GM19238 (cell line): ENCODE data around the gene ASAP2.

Source experiments
- DNase-seq: peaks from one replicate; pipeline ENCODE4 v3.0.0; 2011; ENCODE audit warnings: low spot score; ENCODE audit not compliant: insufficient read length

ASAP2 gene

DNA sequence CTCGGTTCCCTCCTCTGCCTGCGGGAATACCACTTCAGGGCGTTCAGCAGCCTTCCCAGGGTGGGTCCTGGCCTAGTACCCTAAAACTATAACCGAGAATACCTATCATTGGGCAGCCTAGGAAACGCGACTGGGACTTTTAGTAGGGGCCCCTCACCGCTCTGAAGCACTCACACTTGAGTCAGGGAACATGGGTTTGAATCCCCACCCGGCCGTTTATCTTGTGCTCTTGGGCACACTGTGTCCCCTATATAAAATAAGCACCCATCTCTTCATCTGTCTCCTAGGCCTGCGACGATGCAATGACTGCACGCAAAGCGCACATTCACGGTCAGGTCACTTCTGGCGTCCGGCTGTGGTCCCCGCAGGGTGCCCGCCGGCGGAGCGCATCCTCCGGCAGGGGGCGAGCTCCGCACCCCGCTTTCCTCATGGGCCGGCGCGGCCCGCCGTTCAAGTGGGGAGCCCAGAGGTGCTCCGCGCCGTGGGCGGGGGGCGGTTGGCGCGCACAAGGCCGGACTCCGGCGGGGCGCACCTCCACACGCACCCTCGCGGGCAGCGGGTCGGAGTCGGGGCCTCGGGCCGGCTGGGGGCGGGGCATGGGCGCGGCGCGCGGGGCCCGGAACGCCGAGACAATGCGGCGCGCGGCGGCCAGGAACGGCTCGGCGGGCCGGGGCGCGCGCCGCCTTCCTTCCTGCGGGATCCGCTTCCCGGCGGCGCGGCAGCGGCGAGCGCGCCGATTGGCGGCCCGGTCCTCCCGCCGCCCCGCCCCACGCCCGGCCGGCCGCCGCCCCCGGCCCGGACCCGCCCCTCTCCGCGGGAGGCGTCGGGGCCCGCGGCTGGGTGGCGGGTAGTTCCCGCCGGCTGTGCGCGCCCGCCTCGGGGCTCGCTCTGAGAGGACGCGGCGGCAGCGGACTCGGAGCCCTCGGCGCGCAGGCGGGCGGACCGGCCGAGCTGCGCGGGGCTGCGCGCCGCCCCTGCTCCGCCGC, at the start of gene ASAP2:
Gene ASAP2 (plus strand): TSS at position 850 of the 986 bp plus-strand sequence. CDS start 293 bp downstream, outside the sequence.
- DNase-seq, result peak; percentile 62

DNA sequence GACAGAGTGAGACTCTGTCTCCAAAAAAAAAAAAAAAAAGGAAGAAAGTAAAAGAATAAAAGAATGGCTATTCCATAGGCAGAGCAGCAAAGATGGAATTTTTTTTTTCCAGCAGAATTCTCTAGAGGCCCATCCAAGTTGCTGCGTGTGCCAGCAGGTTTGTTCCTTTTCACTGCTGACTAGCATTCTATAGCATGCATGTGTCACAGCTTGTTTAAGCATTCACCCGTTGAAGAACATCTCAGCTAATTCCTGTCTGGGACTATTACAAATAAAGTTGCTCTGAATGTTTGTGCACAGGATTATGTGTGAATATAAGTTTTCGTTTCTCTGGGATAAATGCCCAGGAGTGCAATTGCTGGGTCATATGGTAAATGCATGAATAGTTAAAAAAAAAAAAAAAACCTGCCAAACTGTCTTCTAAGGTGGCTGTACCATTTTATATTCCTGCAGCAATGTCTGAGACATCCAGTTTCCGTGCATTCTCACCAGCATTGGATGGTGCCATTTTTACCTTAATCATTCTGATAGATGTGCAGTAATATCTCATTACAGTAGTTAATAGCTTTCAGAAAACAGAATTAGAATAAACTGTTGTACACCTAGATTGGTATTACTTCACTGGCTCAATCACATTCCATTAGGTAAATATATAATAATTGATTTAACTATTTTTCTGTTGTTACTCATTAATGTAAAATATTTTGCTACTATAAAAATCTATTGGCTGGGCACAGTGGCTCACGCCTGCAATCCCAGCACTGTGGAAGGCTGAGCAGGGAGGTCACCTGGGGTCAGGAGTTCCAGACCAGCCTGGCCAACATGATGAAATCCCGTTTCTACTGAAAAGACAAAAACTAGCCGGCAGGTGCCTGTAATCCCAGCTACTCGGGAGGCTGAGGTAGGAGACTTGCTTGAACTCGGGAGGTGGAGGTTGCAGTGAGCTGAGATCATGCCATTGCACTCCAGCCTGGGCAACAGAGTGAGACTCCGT, 47.5 kb upstream of the ASAP2 start:
- DNase-seq, result no peak

DNA sequence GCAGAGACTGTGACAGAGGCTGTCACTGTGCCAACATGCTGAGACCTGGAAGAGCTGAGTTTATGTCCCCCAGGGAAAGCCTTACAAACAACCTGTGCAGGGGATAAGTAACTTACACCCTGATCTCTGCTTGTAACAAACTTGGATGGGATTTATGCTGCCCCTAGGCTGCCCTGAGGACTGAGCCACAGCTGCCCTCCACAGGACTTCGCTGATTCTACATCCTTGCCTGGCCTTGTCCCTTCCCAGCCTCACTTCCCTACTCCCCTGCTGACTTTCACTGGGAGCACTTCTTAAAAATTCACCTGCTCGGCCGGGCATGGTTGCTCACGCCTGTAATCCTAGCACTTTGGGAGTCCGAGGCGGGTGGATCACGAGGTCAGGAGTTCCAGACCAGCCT, 45.9 kb upstream of the ASAP2 start:
- no peak for DNase-seq

DNA sequence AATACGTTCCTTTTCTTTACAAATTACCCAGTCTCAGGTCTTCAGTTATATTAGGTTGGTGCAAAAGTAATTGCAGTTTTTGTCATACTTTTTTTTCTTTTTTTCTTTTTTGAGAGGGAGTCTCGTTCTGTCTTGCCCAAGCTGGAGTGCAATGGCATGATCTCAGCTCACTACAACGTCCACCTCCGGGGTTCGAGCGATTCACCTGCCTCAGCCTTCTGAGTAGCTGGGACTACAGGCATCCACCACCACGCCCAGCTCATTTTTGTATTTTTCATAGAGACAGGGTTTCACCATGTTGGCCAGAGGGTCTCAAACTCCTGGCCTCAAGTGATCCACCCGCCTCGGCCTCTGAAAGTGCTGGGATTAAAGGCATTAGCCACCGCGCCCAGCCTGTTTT, 43.8 kb upstream of the ASAP2 start:
- no peak for DNase-seq

DNA sequence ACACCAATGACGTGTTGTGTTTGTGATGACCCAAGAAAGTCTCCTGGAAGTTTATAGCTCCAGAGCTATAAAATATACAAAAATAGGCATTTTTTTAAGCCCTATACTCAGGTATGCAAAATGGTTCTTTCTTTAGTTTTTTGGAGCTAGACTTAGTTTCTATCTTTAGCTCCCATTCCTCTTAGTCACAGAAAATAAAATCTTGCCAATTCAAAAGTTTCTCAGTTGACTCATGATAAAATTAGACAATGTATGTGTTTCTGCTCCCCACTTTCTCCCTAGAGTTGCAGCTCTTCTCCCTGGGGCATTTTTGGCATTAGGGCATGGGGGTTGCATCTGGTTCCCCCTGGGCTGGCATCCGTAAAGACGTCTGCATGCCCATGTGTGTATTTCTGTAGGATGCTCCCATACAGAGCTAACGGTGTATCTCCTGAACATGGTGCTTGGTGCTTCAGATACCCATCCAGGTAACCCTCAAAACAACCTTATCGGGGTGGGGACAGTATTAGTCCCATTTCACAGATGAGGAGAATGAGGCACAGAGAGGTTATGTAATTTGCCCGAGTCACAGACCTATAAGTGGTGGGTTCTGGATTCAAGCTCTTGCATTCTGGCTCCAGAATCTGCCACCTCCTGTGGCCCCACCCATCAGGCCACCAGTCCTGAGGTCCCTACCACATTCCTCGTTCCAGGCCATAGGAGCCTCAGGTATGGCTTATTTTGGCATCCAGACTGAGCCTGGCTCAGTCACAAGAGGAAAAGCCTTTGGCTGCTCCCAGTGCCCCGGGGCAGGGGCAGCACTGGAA, 43.1 kb upstream of the ASAP2 start:
- DNase-seq, result no peak

DNA sequence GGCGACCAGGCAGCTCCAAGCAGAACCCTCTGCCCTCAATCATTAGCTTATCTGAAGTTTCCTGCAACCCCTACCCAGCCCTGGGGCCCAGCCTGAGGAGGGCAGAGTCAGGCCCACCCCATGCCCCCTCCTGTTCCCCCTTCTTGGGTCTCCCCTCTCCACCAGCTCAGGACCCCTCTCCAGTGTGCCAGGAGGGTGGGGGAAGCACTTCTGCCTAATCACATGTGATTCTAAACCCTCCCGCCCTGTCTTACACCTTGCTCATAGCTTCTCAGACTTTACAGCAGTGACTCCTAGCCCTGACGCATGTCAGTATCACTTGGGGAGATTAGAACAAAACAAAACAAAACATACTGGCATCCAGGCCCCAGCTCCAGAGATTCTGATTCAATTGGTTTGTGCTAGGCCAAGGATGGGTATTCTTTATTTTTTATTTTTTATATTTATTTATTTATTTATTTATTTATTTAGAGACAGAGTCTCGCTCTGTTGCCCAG, 42.5 kb upstream of the ASAP2 start:
- no peak for DNase-seq

DNA sequence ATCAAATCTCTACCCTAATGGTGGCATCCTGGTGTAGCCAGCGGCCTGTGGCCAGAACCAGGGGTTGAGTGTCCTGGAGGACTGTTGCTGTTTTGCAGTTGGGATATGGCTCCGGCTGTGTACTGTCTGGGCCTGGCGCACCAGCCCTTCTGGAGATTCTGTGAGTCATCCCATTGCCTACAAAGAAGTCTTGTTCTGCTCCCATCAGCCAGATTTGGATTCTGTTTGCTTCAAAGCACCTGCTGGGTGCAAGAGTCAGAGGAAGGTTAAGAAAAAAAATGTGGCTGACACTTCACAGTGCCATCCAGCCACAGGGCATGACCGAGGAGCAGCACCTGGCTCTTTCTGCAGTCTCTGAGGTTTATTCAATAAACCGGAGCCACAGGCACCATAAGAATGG, 41.0 kb upstream of the ASAP2 start:
- no peak for DNase-seq

DNA sequence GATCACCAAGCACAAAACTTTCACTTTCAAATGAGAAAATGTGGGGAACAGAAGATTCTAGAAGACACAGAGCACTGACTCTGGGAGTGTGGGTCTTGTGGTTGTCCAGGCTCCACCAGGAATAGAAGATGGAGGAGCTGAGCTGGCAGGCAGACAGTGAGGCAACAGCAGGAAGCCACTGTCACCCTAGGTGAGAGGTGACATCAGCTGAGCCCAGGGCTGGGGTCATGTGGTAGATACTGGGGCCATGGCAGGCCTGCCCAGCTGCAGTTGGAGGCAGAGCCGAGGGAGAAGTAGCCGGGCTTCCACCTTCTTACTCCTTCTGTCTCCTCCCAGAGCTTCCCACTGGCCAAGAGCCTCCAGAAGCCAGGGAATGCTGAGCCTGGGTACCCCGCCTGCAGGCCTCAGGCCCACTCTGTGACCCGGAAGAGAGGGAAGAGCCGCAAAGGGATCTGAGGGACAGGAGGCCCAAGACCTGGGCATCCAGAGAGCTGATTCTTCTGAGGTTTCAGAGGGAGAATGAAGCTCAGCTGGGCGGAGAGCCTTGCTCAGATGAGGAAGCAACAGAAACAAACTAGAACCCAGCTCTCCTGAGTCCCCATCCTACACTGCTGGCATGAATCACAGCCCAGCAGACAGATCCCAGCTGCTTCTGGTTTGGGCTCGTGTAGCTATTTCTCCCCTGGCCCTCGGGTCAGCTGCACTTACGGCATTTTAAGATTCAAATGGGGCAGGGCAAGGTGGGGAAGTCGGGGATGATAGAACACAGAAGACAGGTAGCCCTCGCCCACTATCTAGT, 39.8 kb upstream of the ASAP2 start:
- DNase-seq, result no peak

DNA sequence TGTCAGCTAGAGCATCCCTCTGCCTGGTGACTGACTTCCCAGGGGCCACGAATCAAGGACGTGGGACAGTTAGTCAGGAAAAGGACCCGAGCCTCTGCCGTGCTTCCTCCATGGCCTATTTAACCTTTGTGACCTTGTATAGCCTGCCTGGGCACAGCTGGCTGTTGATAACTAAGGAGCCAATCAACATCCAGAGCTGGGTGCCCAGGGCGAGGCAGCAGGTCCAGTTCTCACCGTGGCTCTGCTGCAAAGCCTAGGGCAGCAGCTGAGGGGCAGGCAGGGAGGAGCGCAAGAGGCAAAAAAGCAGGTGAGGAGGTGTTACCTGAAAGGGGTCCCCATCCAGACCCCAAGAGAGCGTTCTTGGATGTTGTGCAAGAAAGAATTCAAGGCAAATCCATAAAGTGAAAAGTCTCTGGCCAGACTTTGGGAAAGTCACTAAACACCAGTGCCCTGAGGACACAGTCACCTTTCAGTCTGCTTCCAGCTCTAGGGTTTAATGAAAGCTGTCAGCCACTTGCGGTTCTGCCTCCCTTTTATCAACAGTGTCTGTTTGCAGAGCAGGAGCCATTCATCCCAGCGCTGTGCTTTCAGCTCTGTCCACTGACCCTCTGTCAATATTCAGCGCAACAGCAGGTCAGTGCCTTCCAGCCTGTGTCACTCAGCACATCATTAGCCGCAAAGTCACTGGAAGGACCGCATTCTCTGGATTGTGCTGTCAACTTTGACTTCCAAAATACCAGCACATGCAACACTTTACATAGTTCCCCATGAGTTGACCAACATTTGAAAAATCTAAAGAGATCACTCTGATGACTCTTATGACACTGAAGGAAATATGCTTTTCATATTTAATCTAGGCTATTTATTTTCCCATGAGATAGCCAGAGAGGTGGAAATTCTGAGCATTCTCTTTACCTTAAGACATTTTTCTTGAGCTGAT, 38.6 kb upstream of the ASAP2 start:
- DNase-seq, result no peak

DNA sequence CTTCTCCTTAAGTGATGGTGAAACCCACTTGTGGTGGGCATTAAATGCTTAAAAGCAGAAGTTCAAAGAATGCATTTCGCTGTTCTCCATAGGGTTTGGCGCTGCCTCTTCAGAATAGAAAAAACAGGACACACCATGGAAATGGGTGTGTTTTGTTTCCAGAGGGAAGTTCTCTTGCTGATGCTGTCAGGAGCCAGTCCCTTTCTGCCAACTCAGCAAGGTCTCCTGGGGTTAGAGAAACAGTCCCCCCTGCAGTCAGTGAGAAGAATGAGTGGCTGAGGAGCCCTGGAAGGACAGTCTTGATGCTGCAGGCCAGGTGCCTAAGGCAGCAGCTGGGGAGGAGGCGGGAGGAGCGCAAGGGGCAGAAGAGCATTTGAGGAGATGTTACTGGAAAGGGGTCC, 37.8 kb upstream of the ASAP2 start:
- no peak for DNase-seq

DNA sequence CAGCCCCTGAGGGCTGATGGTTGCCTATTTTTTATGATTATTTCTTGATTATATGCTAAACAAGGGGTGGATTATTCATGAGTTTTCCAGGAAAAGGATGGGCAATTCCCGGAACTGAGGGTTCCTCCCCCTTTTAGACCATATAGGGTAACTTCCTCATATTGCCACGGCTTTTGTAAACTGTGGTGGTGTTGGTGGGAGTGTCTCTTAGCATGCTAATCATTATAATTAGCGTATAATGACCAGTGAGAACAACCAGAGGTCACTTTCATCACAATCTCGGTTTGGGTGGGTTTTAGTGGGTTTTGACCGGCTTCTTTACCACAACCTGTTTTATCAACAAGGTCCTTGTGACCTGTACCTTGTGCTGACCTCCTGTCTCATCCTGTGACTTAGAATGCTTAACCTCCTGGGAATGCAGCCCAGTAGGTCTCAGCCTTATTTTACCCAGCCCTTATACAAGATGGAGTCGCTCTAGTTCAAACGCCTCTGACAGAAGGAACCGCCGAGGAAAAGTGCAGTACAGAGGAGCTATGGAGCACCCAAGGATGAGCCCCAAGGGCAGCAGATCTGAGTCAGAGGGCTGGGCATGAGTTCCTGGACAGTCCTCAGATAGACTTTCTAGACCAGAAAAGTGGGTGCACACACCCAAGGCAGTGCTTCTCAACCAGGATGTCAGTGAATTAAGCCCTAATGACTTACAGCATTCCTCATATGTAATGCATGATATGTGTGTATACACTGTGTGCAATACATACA, 37.1 kb upstream of the ASAP2 start:
- no peak for DNase-seq

DNA sequence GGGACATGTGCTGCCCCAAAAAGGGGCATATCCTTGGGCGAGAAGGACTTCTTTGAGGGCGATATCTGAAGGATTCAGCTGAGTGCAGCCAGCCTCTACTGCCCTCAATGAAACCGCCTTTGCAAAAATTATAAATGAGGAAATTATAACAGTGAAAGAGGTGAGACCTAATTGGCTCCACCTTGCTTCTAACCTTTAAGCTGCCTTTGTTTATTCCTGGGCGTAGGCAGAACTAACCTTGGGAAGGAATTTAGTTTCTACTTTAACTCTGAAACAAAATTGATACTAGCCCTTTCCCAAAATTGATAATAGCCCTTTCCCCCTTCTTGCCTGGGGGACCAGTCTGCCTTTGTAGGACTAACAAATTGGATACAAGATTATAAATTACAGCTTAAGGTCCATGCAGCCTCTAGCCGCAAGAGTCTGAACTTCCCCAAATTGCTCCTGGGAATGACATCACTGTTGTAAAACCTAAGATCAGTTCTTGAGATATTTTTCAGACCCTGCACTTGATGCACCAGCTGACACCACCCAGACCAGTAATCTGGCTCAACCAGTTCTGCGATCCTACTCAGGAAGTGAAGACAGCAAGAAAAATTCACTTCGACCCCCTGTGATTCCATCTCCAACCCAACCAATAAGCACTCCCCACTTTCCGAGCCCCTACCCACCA, 36.0 kb upstream of the ASAP2 start:
- DNase-seq, result no peak

DNA sequence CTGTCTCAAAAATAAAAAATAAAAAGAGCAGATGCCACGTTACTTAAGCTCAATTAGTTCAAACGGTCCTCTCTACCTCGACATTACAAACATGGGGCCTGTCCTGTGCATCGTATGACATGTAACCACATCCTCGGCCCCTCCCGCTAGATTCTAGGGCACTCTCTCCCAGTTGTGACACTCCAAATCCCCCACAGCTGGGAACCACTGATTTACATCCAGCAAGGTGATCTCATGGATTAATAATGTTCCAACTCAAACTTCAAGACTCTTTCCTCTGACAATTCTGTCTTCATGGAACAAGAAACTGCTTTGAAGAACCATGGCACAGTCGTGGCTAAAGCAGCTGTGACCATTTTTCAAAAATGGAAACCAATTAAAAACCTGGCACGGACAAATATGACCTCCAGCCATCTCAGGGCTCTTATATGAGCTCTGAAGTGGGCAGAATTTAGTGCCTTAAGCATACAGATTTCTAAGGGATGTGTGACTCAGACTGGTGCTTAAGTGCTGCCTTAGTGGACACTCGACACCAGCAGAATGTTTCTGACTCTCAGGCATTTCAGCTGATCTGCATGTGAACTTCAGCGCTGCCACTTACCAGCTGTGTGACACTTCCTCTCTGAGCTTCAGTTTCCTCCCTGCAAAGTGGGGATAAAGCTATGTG, 31.7 kb upstream of the ASAP2 start:
- no peak for DNase-seq

DNA sequence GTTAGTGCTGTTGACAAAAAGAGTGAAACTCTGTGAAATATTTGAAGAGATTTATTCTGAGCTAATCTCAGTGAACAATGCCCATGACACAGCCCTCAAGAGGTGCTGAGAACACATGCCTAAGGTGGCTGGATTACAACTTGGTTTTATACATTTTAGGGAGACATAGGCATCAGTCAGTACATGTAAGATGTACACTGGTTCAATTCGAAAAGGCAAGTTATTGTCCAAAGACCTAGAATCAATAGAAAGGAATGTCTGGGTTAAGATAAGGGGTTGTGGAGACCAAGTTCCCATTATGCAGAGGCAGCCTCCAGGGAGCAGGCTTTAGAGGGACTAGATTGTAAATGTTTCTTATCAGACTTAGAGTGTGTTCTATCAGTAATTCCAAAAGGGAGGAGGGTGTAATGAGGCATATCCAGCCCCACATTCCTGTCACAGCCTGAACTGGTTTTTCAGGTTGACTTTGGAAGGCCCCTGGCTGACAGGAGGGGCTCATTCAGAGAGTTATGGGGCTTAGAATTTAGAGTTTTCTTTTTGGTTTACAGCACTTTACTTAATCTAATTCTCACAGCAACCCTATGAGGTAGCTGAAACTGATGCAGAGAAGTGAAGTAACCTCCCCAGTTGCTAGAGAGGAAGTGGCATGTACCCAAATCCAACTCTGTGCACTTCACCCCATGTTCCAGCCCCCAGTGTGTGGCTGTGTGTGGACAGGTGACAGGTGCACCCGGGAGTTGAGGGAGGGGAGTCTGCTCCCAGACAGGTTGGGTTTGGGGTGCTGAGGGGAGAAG, 28.3 kb upstream of the ASAP2 start:
- no peak for DNase-seq

DNA sequence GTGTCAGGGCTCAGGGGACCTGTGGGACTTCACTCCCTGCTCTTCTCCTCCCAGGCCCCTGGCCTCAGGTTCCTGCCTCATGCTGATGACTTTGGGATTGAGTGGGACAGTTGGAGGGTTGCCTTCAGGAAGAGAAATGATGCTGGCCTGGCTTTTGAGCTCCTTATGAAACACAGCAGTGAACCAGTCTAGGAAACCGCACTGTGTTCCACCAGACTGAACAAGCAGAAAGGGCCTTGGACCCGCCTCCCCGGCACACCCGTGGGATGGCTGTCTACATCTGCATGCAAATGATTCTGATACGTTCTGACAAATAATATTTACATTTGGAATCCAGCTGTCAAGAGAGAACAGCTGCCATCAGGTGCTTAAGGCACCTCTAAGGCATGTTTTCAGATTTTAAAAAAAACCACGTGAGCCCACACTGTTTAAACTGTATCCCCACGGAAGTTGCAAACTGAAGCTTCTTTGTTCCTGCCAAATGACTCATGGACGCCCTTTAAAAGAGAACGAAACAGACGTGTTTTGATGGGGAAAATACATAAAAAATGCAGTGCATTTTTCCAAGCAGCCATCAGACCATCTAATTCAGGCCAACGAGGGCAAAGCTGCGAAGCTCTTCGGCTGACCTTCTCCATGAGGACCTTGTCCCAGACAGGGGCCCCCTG, 27.6 kb upstream of the ASAP2 start:
- DNase-seq, result no peak
